WTC11 (cell line): ENCODE results near the gene RFTN1.

Experiments
- ESRRA ChIP-seq: sonication (generic); formaldehyde crosslinking; IDR thresholded peaks from 2 replicates; pipeline ENCODE4 v1.8.1; 2022; ENCODE audit warnings: mild to moderate bottlenecking, missing genetic modification reagents, borderline replicate concordance
- NR3C1 ChIP-seq: sonication (generic); formaldehyde crosslinking; conservative IDR thresholded peaks from 2 replicates; pipeline ENCODE4 v1.8.1; 2023; ENCODE audit warnings: low read depth, mild to moderate bottlenecking, missing genetic modification reagents
- TF ChIP-seq, protein P1 (sequence below): fragments of 200-600 bp; IDR thresholded peaks from 2 replicates; pipeline ENCODE4 v1.8.0; 2022; ENCODE audit warnings: antibody characterized with exemption
- TF ChIP-seq, protein P2 (sequence below): sonication (generic); formaldehyde crosslinking; IDR thresholded peaks from 2 replicates; pipeline ENCODE4 v1.8.0; 2022; ENCODE audit warnings: mild to moderate bottlenecking, missing genetic modification reagents

DNA sequence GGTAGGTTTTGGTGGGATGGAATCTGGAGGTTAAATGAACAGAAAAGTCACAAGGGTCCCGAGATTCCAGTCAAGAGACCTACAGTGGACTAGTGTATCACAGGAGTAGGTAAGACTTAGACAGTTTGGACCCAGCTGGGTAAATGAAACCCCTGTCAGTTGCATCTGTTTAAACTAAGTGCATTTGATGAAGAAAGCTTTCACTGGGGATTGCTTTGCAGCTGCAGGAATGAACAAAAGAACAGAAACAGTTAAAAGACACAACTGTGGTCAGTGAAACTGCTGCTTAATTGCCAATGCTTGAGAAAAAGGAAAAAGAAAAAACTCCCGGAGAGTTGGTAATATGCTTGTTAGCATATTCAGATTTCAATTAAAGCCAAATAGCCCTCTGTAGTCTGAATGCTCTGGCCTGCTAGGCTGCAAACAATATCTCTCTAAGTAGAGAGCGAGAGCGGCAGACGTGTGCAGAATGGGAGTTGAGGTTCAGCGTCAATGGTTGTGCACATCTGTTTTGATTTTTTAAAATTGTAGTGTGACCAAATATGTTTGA, 211.3 kb downstream of the RFTN1 start:
- TF ChIP-seq, protein P1, sequence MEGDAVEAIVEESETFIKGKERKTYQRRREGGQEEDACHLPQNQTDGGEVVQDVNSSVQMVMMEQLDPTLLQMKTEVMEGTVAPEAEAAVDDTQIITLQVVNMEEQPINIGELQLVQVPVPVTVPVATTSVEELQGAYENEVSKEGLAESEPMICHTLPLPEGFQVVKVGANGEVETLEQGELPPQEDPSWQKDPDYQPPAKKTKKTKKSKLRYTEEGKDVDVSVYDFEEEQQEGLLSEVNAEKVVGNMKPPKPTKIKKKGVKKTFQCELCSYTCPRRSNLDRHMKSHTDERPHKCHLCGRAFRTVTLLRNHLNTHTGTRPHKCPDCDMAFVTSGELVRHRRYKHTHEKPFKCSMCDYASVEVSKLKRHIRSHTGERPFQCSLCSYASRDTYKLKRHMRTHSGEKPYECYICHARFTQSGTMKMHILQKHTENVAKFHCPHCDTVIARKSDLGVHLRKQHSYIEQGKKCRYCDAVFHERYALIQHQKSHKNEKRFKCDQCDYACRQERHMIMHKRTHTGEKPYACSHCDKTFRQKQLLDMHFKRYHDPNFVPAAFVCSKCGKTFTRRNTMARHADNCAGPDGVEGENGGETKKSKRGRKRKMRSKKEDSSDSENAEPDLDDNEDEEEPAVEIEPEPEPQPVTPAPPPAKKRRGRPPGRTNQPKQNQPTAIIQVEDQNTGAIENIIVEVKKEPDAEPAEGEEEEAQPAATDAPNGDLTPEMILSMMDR: no peak
- TF ChIP-seq NR3C1: no peak
- no peak for TF ChIP-seq ESRRA
- TF ChIP-seq, protein P2, sequence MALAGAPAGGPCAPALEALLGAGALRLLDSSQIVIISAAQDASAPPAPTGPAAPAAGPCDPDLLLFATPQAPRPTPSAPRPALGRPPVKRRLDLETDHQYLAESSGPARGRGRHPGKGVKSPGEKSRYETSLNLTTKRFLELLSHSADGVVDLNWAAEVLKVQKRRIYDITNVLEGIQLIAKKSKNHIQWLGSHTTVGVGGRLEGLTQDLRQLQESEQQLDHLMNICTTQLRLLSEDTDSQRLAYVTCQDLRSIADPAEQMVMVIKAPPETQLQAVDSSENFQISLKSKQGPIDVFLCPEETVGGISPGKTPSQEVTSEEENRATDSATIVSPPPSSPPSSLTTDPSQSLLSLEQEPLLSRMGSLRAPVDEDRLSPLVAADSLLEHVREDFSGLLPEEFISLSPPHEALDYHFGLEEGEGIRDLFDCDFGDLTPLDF (CRISPR knock-in tag): no peak
